Measurements from ENCODE around the gene ACYP1. TPM values are rescaled to one million over a fixed set of nuclear protein-coding genes. Genes with fewer than 3 reads are reported as not detected.
A peak's percentile ranks its signal among the peaks of the same experiment; 100 is the strongest.

ACYP1 gene
- polyA plus RNA-seq, 3 donors: 2.8 to 11.8 (median 4.3) TPM

GRCh38 chr14:75091251-75091650 is 27.4 kb upstream of the ACYP1 start:
- intact Hi-C loops (cut with micrococcal nuclease): no loop called here
- no peak overlapping the region for H2AFZ ChIP-seq (ENCODE audit: insufficient read depth, low read depth, low read length, poor library complexity, severe bottlenecking)
- H3K36me3 Mint-ChIP-seq: peaks cover 68 to 89% of the 10 kb centered on the region in 2 donors
- H3K9ac ChIP-seq (ENCODE audit: insufficient read depth, low read length, poor library complexity, severe bottlenecking): no peak overlapping the region
- no peaks in the 10 kb centered on the region for H3K9me3 ChIP-seq (replicated peaks in 1 of 2; ENCODE audit: control insufficient read depth in 1 of 2, insufficient read depth in 1 of 2, low read length in 2 of 2)
- no peak for DNase-seq
- H3K27me3 Mint-ChIP-seq (ENCODE audit: low read depth in 3 of 3): no peaks in the 10 kb centered on the region
- no peaks in the 10 kb centered on the region for H3K4me1 ChIP-seq (ENCODE audit: control insufficient read depth in 1 of 2, insufficient read depth in 2 of 2, low read length in 2 of 2)
- H3K4me1 Mint-ChIP-seq: no peaks in the 10 kb centered on the region
- H3K79me2 ChIP-seq (ENCODE audit: insufficient read depth, low read length): no peaks in the 10 kb centered on the region
- peaks cover 6% of the 10 kb centered on the region for H4K20me1 ChIP-seq (ENCODE audit: insufficient read depth, low read length)
- no peak overlapping the region for H3K27ac ChIP-seq (ENCODE audit: low read depth in 1 of 2, low read length in 2 of 2)
- no peak for TF ChIP-seq CTCF (IDR thresholded peaks at IDR 0.05)
- H3K4me3 ChIP-seq (replicated peaks in 1 of 3; ENCODE audit: low read depth in 2 of 3, low read length in 3 of 3): no peak overlapping the region
- peaks cover 80 to 92% of the 10 kb centered on the region in 2 donors for H3K36me3 ChIP-seq (replicated peaks in 1 of 2; ENCODE audit: control insufficient read depth in 1 of 2, insufficient read depth in 2 of 2, low read length in 2 of 2)
- no peak overlapping the region for H3K4me2 ChIP-seq (replicated peaks; ENCODE audit: extremely low read depth, low read length, poor library complexity, severe bottlenecking)
- 100% methylated on average over 1 of the region's 8 CpGs for WGBS (ENCODE audit: insufficient coverage)
- peak overlapping the region in 1 of 7 donors; percentile 50 for H3K27ac Mint-ChIP-seq
- no peaks in the 10 kb centered on the region for H3K9me3 Mint-ChIP-seq
- H3K4me3 Mint-ChIP-seq: no peak overlapping the region
- no peaks in the 10 kb centered on the region for H3K27me3 ChIP-seq (ENCODE audit: control insufficient read depth in 2 of 2, insufficient read depth in 2 of 2, low read length in 2 of 2)

DNA sequence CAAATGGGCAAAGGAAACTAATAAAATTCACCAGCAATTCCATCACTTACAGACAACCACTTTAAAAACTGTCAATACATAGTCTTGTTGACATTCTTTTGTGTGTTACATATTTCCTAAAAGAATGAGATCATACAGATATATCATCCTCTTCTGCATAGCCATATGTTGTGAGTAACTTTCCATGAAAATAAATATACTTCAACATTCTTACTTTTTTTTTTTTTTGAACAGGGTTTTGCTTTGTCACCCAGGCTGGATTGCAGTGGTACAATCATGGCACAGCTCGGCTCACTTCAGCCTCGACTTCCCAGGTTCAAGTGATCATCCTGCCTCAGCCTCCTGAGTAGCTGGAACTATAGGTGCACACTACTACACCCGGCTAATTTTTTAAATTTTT is 26.5 kb upstream of the ACYP1 start:
- DNase-seq: no peak
- peak overlapping the region in 1 of 7 donors; percentile 10 for H3K27ac Mint-ChIP-seq
- H3K9me3 ChIP-seq (replicated peaks in 1 of 2; ENCODE audit: control insufficient read depth in 1 of 2, insufficient read depth in 1 of 2, low read length in 2 of 2): no peaks in the 10 kb centered on the region
- H3K27me3 ChIP-seq (ENCODE audit: control insufficient read depth in 2 of 2, insufficient read depth in 2 of 2, low read length in 2 of 2): no peaks in the 10 kb centered on the region
- TF ChIP-seq CTCF (IDR thresholded peaks at IDR 0.05): no peak
- peaks cover 82 to 92% of the 10 kb centered on the region in 2 donors for H3K36me3 ChIP-seq (replicated peaks in 1 of 2; ENCODE audit: control insufficient read depth in 1 of 2, insufficient read depth in 2 of 2, low read length in 2 of 2)
- no peak overlapping the region for H3K27ac ChIP-seq (ENCODE audit: low read depth in 1 of 2, low read length in 2 of 2)
- H3K4me2 ChIP-seq (replicated peaks; ENCODE audit: extremely low read depth, low read length, poor library complexity, severe bottlenecking): no peak overlapping the region
- H3K4me3 Mint-ChIP-seq: no peak overlapping the region
- H3K79me2 ChIP-seq (ENCODE audit: insufficient read depth, low read length): no peaks in the 10 kb centered on the region
- 100% methylated on average over 1 of the region's 3 CpGs for whole genome bisulfite sequencing (ENCODE audit: insufficient coverage)
- H4K20me1 ChIP-seq (ENCODE audit: insufficient read depth, low read length): peaks cover 6% of the 10 kb centered on the region
- H3K36me3 Mint-ChIP-seq: peaks cover 68 to 89% of the 10 kb centered on the region in 2 donors
- no peaks in the 10 kb centered on the region for H3K4me1 ChIP-seq (ENCODE audit: control insufficient read depth in 1 of 2, insufficient read depth in 2 of 2, low read length in 2 of 2)
- H3K4me3 ChIP-seq (replicated peaks in 1 of 3; ENCODE audit: low read depth in 2 of 3, low read length in 3 of 3): no peak overlapping the region
- H3K27me3 Mint-ChIP-seq (ENCODE audit: low read depth in 3 of 3): no peaks in the 10 kb centered on the region
- H3K9ac ChIP-seq (ENCODE audit: insufficient read depth, low read length, poor library complexity, severe bottlenecking): no peak overlapping the region
- intact Hi-C loops (cut with micrococcal nuclease): no loop called here
- H3K9me3 Mint-ChIP-seq: no peaks in the 10 kb centered on the region
- no peaks in the 10 kb centered on the region for H3K4me1 Mint-ChIP-seq
- no peak overlapping the region for H2AFZ ChIP-seq (ENCODE audit: insufficient read depth, low read depth, low read length, poor library complexity, severe bottlenecking)
